GM12873 (cell line): Measurements from ENCODE around the gene STK32B.

Experiments used
- TF ChIP-seq, protein P1 (sequence below): IDR thresholded peaks from 2 replicates; pipeline ENCODE4 v1.5.1; 2012; ENCODE audit warnings: low read depth, mild to moderate bottlenecking, moderate library complexity, low read length, control low read depth; ENCODE audit not compliant: insufficient read depth; ENCODE audit errors: missing control alignments

Gene STK32B

DNA sequence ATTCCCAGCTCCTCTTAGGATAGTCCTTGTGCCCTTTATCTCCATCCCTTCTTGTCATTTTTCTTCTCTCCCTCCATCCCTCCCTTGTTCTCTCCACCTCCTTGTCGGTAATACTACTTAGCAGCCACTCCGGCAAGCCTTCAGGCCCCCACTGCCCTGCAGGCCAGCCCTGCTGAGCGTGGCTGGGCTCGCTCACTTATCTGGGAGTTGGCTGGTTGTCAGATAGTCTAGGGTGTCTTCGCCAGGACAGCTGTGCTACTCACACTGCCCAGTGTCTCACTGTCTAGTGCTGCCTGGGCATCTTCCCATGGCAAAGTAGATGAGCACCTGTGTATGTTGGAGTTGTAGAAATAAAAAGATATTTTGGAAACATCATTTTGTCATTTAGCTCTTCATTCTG is 75.0 kb downstream of the STK32B start:
- TF ChIP-seq, protein P1, sequence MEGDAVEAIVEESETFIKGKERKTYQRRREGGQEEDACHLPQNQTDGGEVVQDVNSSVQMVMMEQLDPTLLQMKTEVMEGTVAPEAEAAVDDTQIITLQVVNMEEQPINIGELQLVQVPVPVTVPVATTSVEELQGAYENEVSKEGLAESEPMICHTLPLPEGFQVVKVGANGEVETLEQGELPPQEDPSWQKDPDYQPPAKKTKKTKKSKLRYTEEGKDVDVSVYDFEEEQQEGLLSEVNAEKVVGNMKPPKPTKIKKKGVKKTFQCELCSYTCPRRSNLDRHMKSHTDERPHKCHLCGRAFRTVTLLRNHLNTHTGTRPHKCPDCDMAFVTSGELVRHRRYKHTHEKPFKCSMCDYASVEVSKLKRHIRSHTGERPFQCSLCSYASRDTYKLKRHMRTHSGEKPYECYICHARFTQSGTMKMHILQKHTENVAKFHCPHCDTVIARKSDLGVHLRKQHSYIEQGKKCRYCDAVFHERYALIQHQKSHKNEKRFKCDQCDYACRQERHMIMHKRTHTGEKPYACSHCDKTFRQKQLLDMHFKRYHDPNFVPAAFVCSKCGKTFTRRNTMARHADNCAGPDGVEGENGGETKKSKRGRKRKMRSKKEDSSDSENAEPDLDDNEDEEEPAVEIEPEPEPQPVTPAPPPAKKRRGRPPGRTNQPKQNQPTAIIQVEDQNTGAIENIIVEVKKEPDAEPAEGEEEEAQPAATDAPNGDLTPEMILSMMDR, result no peak

DNA sequence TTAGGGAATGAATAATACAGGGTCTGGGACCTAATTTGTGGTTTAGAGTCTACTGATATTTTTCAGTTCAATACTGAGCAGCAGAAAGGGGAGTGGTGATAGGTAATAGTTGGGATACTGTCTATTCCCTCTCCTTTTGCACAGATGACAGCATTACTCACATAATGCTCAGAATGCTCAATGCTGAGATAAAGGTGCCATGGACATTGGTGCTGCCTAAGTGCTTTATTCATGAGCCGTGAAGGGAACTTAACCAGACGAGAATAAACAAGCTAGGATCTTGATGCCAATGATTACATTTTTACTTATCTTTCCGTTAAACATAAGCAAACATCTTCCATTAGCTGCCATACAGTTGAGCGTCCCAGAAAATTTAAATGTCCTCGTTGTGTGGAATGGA is 75.6 kb downstream of the STK32B start:
- TF ChIP-seq, protein P1, result no peak

DNA sequence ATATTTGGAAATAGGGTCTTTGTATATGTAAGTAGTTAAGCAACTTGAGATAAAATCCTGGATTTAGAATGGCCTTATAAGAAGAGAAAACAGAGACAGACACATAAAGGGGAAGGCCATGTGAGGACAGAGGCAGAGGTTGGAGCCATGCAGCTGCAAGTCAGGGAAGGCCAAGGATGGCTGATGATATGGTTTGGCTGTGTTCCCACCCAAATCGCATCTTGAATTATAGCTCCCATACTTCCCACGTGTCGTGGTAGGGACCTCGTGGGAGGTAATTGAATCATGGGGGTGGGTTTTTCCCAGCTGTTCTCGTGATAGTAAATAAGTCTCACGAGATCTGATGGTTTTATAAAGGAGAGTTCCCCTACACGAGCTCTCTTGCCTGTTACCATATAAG is 76.3 kb downstream of the STK32B start:
- TF ChIP-seq, protein P1, result no peak

DNA sequence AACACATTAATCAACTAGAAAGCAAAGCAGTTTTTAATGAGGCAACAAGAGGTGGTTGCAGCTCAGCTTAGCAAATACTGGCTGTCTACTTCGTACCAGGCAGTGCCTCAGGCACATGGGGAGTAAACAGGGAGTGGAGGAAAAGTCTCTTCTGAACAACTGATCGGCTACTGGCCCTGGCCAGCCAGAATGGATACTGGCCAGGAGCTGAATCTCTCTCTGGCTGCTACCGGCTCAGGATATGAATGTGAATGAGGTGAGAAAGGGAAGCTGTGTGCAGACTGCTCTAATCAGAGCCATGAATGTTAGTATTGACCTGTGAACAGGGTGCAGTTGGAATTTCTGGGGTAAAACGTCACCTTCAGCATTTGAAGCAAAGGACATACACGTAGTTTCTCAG is 77.3 kb downstream of the STK32B start:
- TF ChIP-seq, protein P1, result no peak

DNA sequence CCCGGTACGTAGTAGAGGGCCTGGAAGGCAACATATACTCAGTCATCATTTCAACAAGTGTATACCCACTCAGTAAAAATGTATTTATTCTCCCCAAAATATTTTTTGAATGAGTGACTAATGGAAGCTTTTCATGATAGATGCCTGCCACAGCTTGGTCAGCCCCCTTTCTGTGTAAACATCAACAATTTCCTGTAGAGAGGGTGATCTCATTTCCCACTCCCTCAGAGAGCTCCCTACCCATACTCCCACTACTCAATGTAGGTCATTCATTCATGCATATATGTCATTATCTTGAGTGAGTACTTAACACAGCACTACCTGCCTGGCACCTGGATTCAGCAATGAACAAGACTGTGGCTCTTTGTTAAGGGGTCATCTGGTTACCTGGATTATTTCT is 81.9 kb downstream of the STK32B start:
- TF ChIP-seq, protein P1, result no peak

DNA sequence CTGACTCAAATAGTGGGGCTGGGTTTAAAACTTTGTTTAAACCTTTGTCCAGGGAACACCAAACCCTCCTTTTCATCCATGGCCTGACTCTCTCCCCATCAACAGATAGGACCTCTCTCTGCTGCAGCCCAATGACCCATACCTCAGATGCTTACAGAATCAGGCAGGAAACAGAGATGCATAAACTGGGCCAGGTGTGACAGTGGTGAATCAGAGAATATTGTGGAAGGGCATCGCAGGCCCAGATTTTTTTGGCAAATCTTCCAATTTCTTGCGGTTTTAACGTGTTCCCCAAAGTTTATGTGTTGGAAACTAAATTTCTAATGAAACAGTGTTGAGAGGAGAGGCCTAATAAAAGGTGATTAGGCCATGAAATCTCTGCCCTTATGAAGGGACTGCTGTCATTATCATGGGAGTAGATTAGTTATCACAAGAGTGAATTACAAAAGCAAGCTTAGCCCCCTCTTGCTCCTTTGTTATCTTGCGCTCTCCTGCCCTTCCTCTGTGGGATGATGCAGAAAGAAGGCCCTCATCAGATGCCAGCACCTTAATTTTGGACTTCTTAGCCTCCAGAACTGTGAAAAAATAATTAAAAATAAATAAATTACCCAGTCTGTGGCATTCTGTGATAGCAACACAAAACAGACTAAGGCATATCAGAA is 82.8 kb downstream of the STK32B start:
- TF ChIP-seq, protein P1, result no peak

DNA sequence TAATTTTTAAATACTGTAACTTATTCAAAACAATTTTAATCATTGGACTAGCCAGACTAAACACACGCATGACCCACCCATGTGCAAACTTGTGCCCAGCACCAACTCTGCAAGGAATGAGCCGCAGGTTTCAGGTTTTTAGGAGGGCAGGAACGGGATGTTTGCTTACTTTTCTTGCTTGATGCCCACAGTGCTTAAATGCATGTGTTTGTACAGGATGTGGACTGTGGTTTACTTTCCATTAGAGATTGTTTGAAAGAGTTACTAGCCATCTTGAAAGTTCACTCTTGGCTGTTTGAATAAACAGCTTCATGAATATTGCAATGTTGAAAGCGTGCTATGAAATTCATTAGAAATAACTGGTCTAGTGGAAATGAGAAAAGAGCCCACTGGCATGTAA is 83.3 kb downstream of the STK32B start:
- TF ChIP-seq, protein P1, result no peak

DNA sequence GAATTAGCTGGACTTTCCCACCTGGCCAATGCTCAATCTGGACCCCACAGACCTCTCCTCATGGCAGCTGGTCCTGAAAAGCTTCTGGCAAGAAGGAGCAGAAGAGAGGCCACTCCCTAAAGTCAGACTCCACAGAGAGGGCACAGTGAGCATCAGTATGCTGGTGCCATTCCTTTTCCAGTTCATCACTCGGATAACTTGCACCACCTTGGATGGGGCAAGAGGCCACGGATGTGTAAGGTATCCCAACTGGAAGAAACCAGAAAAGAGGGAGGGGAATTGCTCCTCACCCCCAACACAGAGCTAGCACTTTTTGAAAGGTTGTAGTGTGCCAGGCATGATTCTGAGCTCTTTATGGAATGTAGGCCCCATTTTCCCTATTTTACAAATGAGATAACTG is 85.9 kb downstream of the STK32B start:
- TF ChIP-seq, protein P1, result no peak
